Epithelial cell of umbilical artery (primary cell): Measurements from ENCODE around the gene IFNA8. TPM values are rescaled to one million over a fixed set of nuclear protein-coding genes. Genes with fewer than 3 reads are reported as not detected.

ENCODE experiments used
- total RNA-seq: library from RNA; depleted of rRNA; stranded (reverse); fragments of >200 nt; gene quantifications from 2 replicates; pipeline ENCODE4 v1.2.3, GENCODE V29; 2014

Gene IFNA8
- not detected in 2 replicates for total RNA-seq

GRCh38 chr9:21408817-21409216, at the start of gene IFNA8:
Gene IFNA8 (plus strand): TSS chr9:21409117. CDS start chr9:21409177, 60 bp downstream.

GRCh38 chr9:21367957-21368356, 41.0 kb upstream of the IFNA8 start, which contains the start of gene IFNA13:
Gene IFNA13 (minus strand): TSS chr9:21368057. CDS start chr9:21368010, 47 bp downstream.

GRCh38 chr9:21385131-21385670, 23.7 kb upstream of the IFNA8 start, which contains the start of gene IFNA2:
Gene IFNA2 (minus strand): TSS chr9:21385398. CDS start chr9:21385329, 69 bp downstream.

GRCh38 chr9:21440139-21440538, 31.2 kb downstream of the IFNA8 start, which contains the start of gene IFNA1:
Gene IFNA1 (plus strand): TSS chr9:21440439. CDS start chr9:21440508, 69 bp downstream.

Other genes starting within 250 kb of the IFNA8 start
- gene IFNA21, start 242.5 kb upstream of the IFNA8 start, total RNA-seq, result not detected in 2 replicates
- not detected in 2 replicates for gene IFNA4, start 221.5 kb upstream of the IFNA8 start, total RNA-seq
- gene IFNA7, start 206.9 kb upstream of the IFNA8 start, total RNA-seq, result not detected in 2 replicates
- not detected in 2 replicates for gene IFNA10, start 202.0 kb upstream of the IFNA8 start, total RNA-seq
- not detected in 2 replicates for gene IFNA16, start 191.8 kb upstream of the IFNA8 start, total RNA-seq
- not detected in 2 replicates for gene IFNA17, start 180.9 kb upstream of the IFNA8 start, total RNA-seq
- not detected in 2 replicates for gene IFNA14, start 169.1 kb upstream of the IFNA8 start, total RNA-seq
- under 0.01 TPM in 1 of 2 replicates, not detected in the other for gene IFNA5, start 103.8 kb upstream of the IFNA8 start, total RNA-seq
- 37.7 and 38.8 TPM in 2 replicates for gene KLHL9, start 73.7 kb upstream of the IFNA8 start, total RNA-seq
- gene IFNA6, start 58.2 kb upstream of the IFNA8 start, total RNA-seq, result not detected in 2 replicates
- not detected in 2 replicates for gene IFNA13, start 41.1 kb upstream of the IFNA8 start, total RNA-seq
- gene IFNA2, start 23.7 kb upstream of the IFNA8 start, total RNA-seq, result not detected in 2 replicates
- not detected in 2 replicates for gene IFNA1, start 31.3 kb downstream of the IFNA8 start, total RNA-seq
- 0.32 and 3.6 TPM in 2 replicates for gene IFNE, start 73.2 kb downstream of the IFNA8 start, total RNA-seq